Hematopoietic multipotent progenitor cell treated with erythropoietin and hydrocortisone succinate and interleukin-3 and kit ligand, for 8 days (in vitro differentiated cells): ENCODE results near the gene PPP1R13L.
"Not testable (repeated sequence)": the region's sequence is repeated elsewhere in the genome, so short reads cannot be mapped to it uniquely, and the experiment has no call there.

Experiments used
- DNase-seq: peaks from one replicate; pipeline ENCODE4 v3.0.0-alpha.2; 2015

The PPP1R13L gene

DNA sequence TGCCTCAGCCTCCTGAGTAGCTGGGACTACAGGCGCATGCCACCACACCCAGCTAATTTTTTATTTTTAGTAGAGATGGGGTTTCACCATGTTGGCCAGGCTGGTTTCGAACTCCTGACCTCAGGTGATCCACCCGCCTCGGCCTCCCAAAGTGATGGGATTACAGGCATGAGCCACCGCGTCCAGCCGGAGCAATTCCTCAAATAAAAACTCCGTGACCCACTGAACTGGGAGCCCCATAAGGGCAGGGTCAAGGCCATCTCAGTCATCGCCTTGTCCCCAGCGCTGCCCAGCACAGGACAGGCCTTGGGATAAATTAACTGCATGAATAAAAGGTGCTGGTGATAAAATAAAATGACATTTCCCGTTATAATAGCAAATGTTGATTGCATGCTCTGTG lies 25.0 kb upstream of the PPP1R13L start:
- DNase-seq = not testable (repeated sequence)

DNA sequence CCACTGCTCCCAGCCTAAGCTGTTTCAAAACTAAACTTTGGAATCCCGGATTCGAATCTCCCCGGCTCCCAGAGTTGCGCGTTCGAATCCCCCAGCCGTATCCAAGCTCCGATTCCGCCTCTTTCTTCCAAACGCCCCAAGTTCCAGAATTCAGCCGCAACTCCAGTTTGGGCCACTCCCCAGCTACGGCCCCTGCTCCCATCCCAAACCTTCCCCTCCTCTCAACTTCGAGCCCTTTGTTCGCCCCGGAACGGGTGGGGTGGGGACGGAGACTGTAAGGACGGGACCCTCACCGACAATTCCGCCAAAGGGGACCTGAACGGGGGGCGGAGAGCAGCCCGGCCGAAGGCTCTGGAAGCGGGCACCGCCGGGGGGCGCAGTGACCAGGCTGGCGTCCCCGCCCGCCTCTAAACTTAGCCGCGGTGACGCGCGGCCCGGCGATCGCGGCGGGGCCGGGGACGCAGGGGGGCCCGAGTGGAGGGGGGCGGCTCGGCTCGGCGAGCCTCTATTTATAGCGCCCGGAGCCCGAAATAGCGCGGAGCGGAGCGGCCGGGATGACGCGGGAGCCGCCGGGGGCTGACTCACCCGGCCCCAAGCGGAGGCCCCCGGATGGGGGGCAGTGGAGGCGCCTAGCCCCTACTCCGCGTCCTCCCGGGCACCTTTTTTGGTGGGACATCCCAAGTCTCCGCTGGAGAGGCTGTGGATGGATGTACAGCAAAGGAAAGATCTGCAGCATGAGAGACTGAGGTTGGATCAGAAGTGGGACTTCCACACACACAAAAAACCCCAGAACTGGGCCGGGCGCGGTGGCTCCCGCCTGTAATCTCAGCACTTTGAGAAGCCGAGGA lies 23.7 kb upstream of the PPP1R13L start:
- no peak for DNase-seq

DNA sequence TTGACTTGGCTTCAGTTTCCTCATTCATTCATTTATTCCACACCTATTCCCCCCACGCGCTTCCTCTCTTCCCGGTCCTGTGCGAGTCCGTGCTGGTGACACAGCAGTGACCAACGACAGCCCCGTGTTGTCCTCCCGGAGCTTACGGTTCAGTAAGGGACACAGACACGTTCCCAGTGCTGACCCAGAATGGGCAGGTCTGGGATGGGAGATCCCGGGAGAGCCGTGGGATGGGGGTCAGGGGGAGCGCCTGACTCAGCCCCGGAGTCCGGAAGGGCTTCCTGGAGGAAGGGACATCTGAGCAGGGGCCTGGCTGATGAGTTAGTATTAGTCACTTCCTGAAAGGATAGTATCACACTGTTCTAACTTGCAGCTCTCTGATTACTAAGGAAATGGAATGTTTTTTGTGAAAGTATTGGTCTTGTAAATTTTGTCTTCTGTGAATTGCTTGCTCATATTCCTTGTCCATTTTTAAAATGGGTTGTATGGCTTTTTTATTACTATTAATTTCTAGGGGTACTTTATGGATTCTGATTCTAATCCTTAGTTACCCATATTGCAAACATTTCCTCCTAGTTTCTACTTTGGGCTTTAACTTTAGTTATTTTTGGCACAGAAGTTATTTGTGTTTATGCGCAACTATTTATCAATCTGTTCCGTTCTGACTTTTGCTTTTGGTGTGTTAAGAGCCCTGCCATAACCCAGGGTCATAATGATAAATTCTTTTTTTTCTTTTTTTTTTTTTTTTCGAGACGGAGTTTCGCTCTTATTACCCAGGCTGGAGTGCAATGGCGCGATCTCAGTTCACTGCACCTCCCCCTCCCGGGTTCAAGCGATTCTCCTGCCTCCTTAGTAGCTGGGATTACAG lies 19.6 kb upstream of the PPP1R13L start:
- peak; percentile 77 for DNase-seq

DNA sequence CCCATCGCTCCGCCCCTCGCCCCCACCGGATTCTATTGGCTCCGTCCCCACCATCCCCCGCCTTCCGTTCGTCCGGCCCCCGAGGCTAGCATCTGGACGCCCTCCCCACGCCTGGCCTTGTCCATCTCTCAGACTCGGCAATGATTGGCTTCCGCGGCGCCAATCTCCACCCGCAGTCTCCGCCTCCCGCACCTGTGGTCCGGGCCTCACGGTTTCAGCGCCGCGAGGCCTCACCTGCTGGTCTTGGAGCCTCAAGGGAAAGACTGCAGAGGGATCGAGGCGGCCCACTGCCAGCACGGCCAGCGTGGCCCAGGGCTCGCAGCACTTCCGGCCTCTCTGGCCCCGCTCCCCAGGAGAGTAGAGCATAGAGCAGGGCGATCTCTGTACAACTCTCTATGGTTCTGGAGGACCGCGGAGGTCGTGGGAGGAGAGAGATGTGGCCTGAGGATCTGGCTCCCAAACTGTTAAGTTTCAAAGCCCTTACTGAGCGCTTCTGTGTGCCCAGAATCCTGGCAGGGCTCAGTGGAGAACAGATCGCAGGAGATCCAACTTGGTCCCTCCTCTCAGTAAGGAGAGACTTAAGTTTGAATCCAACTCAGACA lies 18.8 kb upstream of the PPP1R13L start, which contains the start of gene ERCC1:
Gene ERCC1, minus strand, starts transcription at position 329 of the 602 bp plus-strand sequence. CDS start 543 bp downstream, outside the sequence.
- peak; percentile 97 for DNase-seq

DNA sequence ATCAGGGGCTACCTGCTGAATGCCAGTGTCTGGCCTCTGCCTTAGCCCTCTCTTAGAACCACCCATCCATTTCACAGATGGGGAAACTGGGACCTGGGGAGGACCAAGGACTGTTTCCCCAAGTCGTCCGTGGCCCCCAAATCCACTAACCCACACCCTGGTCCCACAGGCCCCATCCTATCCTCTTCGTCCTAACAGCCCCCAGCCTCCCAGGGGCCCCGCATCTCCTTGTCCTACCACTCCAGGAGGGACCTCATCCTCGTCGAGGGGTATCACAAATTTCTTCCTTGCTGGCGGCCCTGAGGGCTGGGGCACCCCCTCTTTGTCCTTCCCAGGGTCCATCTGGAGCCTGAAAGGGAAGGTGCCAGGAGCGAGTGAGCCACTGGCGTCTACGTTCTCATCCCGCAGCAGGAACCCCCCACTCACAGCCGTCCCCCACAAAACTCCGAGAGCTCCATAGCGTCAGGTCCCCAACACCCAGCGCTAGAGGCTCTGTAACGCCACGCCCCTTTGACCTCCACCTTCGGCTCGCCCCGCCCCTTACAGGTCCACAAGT lies 18.2 kb upstream of the PPP1R13L start:
- DNase-seq = no peak

DNA sequence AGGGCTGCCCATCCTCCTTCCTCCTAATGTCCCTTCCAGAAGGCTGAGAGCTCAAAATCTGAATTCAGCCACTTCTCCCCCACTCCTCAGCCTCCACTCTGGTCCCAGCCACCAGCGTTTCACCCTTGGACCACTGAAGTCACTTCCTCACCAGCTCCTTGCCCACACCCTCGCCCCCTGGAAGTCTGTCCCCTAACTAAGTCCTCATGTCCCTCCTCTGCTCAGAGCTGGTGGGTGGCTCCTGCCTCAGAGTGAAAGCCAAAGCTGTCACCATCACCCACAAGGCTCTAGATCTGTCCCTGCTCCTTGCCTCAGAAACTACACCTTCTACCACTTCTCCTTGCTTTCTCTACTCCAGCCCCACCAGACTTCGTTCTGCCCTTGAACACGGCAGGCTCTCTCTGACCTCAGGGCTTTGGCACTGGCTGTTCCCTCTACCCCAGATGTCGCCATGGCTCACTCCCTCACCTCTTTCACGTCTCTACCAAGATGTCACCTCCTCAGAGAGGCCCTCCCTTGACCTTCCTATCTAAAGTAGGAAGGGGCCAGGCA lies 17.2 kb upstream of the PPP1R13L start:
- no peak for DNase-seq

DNA sequence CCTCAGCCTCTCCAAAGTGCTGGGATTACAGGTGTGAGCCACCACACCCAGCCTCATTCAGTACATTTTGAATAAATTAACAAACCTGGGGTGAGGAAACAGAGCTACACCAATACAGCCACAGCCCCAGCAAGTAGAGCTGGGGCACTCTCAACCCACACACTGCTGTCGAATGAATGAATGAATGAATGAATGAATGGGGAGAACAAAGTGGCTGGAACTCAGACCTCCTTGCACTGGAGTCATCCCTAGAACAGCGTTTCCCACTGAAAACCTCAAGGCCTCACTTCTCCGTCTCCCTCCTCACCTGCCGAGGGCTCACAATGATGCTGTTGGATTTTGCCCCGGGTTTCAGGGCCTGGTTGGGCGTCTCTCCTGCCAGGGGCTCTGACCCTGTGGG lies 16.0 kb upstream of the PPP1R13L start:
- no peak for DNase-seq

DNA sequence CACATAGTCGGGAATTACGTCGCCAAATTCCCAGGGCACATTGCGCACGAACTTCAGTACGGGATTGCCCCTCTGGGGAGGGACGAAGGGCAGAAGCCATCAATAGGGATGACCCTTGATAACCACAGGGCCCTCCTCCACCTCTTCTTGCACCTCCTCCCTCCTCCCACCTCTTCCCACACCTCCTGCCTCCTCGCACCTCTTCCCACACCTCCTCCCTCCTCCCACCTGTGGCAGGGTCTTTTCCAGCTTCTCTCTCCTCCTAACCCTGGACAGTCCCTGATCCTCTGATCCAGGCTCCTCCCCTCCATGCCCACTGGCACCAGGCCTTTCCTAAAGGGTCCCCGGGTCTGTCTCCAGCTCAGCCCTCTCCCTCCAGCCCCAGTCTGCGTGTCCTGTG lies 15.5 kb upstream of the PPP1R13L start:
- DNase-seq = no peak

DNA sequence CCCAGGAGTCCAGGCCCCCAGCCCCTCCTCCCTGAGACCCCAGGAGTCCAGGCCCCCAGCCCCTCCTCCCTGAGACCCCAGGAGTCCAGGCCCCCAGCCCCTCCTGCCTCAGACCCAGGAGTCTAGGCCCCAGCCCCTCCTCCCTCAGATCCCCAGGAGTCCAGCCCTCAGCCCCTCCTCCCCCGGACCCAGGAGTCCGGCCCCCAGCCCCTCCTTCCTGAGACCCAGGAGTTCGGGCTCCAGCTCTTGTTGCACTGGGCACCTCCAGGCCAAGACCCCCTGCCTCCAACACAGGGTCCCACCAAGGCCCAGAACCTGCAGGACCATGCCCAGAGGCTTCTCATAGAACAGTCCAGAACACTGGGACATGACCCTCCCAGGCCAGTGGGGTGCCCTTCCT lies 15.0 kb upstream of the PPP1R13L start:
- DNase-seq = no peak

DNA sequence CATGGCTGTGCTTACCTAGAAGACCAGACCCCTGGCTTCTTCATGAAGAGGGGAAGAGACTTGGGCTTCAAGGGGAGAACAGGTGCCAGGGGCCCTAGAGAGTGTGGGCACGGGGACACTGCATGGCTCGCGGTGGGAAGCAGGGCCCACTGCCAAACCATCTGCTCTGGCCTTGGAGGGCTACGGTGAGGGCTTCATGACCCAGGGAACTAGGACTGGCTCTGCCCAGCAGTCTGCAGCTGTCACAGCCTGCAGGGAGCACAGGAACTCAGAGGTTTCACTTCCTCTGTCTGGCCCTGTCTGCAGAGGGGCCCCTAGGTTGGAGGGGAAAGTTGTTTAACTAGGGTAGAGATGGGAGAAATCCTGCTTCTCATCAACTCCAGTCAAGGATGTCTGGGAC lies 14.5 kb upstream of the PPP1R13L start:
- no peak for DNase-seq

DNA sequence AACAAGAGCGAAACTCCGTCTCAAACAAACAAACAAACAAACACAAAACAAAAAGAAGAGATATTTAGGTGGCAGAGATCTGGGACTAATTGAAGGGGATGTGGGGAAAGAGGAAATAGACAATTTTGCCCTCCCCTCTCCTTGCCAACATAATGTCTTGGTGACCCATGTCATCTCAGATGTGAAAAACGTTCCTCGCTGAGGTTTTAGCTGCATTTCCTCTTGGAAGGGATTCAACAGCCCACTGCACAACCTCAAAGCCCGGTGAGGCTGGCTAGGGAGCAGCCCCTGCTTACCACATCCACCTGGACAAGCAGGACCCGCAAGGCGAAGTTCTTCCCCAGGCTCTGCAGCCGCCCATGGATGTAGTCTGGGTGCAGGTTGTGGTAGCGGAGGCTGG lies 13.9 kb upstream of the PPP1R13L start:
- DNase-seq = no peak

DNA sequence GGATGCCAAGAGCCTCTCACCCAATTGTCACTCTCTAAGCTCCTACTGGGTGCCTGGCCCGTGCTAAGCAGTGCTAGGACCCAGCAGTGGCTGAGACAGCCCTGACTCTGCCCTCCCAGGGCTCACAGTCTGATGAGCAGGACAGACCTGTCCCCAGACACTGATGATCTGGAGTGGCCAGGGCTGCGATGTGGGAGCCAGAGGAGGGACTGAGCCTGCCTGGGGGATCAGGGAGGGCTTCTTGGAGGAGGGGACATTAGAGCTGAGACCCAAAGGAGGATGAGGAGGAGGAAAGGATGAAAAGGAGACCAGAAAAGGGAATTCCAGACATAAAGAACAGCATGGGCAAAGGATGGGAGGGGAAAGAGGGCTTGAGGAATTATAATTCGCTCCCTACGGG lies 12.3 kb upstream of the PPP1R13L start:
- no peak for DNase-seq

DNA sequence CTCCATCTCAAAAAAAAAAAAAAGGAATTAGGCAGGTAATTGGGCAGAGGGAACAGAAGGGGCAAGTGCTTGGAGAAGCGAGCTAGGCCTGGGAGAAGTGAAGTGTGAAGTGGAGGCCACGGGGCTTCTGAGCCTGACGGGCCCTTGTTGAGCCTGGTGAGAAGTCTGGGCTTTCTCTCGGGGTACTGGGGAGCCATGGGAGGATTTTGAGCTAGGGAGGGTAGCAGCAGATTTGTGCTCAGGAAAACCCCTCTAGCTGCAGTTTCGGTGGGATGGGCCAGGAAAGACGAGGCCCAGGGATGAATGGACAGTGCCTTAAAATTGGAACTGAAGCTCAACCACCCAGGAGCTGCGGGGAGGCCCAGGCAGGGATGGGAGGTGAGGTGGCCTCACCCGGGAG lies 9.6 kb upstream of the PPP1R13L start:
- DNase-seq = no peak

DNA sequence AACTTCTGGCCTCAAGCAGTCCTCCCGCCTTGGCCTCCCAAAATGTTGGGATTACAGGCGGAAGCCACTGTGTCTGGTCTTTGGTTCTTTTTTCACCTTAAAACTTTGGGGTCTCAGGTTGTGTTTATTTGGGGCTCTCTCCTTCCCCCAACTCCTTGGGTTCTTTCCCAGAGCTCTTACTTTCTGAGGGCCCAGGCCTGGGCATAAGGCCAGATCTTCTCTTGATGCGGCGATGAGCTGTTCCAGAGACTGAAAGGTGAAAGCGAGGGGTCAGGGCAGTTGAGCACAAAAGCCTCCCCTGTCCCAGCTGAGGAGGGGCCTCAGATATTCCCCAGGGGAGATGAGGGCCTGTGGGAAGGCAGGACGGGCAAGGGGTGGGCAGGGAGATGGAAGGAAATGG lies 8.6 kb upstream of the PPP1R13L start:
- no peak for DNase-seq

DNA sequence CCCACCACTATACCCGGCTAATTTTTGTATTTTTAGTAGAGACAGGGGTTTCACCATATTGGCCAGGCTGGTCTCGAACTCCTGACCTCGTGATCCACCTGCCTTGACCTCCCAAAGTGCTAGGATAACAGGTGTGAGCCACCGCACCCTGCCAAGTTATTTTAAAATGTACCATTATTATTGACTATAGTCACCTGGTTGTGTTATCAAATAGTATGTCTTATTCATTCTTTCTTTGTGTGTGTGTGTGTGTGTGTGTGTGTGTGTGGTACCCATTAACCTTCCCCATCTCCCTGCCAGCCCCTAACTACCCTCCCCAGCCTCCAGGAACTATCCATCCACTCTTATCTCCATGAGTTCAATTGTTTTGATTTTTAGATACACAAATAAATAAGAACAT lies 5.5 kb upstream of the PPP1R13L start:
- DNase-seq = not testable (repeated sequence)

DNA sequence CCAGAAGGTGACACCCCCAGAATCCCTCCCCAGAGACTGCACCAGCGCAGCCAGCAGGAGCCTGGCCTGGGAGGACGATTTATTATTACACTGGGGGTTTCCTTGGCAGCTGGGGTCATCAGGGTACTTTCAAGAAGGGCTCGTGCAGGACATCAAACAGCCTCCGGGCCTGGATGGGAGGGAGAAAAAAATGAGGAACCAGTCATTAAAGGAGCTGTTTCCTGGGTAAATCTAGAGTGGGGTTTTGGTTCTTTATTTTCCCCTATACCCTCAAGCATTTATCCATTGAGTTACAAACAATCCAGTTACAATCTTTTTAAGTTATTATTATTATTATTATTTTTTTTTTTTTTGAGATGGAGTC lies 4.7 kb upstream of the PPP1R13L start:
- no peak for DNase-seq

DNA sequence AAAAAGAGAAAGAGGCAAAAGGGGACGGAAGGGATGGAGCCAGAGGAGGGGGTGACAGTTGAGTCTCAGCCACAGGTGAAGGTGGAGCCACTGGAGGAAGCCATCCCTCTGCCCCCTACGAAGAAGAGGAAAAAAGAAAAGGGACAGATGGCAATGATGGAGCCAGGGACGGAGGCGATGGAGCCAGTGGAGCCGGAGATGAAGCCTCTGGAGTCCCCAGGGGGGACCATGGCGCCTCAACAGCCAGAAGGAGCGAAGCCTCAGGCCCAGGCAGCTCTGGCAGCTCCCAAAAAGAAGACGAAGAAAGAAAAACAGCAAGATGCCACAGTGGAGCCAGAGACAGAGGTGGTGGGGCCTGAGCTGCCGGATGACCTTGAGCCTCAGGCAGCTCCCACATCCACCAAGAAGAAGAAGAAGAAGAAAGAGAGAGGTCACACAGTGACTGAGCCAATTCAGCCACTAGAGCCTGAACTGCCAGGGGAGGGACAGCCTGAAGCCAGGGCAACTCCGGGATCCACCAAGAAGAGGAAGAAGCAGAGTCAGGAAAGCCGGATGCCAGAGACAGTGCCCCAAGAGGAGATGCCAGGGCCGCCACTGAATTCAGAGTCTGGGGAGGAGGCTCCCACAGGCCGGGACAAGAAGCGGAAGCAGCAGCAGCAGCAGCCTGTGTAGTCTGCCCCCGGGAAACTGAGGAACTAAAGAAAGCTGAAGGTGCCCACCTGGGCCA lies 4.1 kb upstream of the PPP1R13L start:
- DNase-seq = no peak

DNA sequence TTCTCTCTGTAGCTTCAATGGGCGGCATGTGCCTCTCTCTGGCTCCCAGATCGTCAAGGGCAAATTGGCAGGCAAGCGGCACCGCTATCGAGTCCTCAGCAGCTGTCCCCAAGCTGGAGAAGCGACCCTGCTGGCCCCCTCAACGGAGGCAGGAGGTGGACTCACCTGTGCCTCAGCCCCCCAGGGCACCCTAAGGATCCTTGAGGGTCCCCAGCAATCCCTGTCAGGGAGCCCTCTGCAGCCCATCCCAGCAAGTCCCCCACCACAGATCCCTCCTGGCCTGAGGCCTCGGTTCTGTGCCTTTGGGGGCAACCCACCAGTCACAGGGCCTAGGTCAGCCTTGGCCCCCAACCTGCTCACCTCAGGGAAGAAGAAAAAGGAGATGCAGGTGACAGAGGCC lies 3.3 kb upstream of the PPP1R13L start:
- DNase-seq = no peak

DNA sequence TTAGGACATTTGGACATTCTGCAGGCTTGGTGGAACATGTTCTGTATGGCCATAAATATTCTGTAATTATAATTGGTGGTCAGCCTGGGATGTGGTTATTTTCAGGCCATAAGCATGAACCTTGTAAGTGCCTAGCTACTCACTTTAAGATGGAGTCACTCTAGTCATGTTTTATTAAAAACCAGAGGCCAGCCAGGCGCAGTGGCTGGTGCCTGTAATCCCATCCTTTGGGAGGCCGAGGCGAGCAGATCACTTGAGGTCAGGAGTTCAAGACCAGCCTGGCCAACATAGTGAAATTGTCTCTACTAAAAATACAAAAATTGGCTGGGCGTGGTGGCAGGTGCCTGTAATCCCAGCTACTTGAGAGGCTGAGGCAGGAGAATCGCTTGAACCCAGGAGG lies 2.7 kb upstream of the PPP1R13L start:
- not testable (repeated sequence) for DNase-seq

DNA sequence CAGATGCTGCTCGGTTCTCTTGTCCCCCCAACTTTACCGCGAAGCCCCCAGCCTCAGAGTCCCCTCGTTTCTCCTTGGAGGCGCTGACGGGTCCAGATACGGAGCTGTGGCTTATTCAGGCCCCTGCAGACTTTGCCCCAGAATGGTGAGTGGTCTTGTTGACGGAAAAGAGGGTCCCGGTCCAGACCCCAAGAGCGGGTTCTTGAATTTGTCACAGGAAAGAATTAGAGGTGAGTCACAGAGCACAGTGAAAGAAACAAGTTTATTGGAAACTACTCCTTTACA lies 2.2 kb upstream of the PPP1R13L start:
- DNase-seq = no peak

DNA sequence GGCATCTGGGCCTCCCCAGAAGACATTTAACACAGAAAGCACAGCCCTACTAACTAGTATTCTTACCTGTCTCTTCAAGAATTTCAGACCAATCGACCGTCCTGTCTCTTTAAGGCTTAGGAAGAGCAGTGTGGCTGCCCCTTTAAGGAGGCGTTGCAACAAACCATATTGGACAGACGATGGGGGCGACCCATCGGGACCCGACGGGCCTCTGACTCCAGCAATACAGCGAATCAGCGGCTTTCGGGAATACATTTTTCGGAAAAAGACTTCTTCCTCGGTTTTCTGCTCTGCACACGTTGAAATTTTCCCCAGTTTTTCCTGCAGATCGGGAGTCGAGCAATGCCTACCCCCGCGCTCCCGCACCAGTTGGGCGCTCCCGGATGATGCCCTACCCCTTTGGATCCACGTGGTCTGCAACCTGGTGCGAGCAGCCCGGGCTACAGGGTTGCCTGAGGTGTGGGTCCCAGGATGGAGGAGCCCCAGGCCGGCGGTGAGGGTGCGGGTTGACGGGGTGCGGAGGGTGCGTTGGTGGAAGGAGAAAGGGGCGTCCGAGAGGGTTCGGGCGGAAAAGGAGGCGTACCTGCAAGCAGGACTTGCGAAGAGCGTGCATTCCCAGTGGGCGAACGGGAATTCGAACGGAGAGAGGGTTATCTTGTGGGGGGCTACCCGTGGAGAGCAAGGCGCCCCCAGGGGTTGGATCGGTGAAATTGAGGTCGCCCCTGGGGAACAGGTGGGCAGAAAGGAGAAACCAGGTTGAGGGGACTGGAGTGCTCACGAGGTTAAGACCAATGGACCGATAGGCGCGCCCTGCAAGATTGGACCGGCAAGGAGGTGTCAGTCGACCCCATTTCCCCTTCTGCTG lies 1.6 kb upstream of the PPP1R13L start, which contains the start of gene POLR1G:
Gene POLR1G, plus strand, starts transcription at position 419 of the 865 bp plus-strand sequence. Its CDS starts 53 bp downstream, at position 472.
- DNase-seq = peak; percentile 92
